Measurements from ENCODE around the gene CAPN3.
A peak's percentile ranks its signal among the peaks of the same experiment; 100 is the strongest.

Gene CAPN3

GRCh38 chr15:42394106-42394505 is 34.8 kb downstream of the CAPN3 start:
- no peak for DNase-seq (ENCODE audit: low spot score)

GRCh38 chr15:42395838-42396237 is 36.5 kb downstream of the CAPN3 start:
- DNase-seq (ENCODE audit: low spot score) = no peak

GRCh38 chr15:42401544-42402454 is 42.5 kb downstream of the CAPN3 start:
- no peak for DNase-seq (ENCODE audit: low spot score)

- DNase-seq (ENCODE audit: low spot score) = no peak
These were observed 43.3 kb downstream of the CAPN3 start for GRCh38 chr15:42402455-42403205.

GRCh38 chr15:42403389-42403788 is 44.1 kb downstream of the CAPN3 start:
- no peak for DNase-seq (ENCODE audit: low spot score)

GRCh38 chr15:42404461-42405235 is 45.3 kb downstream of the CAPN3 start:
- no peak for DNase-seq (ENCODE audit: low spot score)

GRCh38 chr15:42405863-42406482 is 46.7 kb downstream of the CAPN3 start:
- DNase-seq (ENCODE audit: low spot score) = no peak

- DNase-seq (ENCODE audit: low spot score) = no peak
These were observed 48.9 kb downstream of the CAPN3 start for GRCh38 chr15:42408178-42408577.

- DNase-seq (ENCODE audit: low spot score) = no peak
These were observed 49.7 kb downstream of the CAPN3 start for GRCh38 chr15:42409011-42409410.

- no peak for DNase-seq (ENCODE audit: low spot score)
These were observed 52.6 kb downstream of the CAPN3 start for GRCh38 chr15:42411884-42412283.

GRCh38 chr15:42413920-42414319 is 54.6 kb downstream of the CAPN3 start:
- no peak for DNase-seq (ENCODE audit: low spot score)

- no peak for DNase-seq (ENCODE audit: low spot score)
These were observed 60.1 kb downstream of the CAPN3 start for GRCh38 chr15:42419369-42419768.

GRCh38 chr15:42421376-42421775 is 62.1 kb downstream of the CAPN3 start:
- no peak for DNase-seq (ENCODE audit: low spot score)

- DNase-seq (ENCODE audit: low spot score) = no peak
These were observed 68.3 kb downstream of the CAPN3 start for GRCh38 chr15:42427429-42428223.

- DNase-seq (ENCODE audit: low spot score) = no peak
These were observed 85.2 kb downstream of the CAPN3 start for GRCh38 chr15:42444415-42445063.

GRCh38 chr15:42445551-42445950 is 86.2 kb downstream of the CAPN3 start:
- no peak for DNase-seq (ENCODE audit: low spot score)

GRCh38 chr15:42447599-42447998 is 88.3 kb downstream of the CAPN3 start:
- no peak for DNase-seq (ENCODE audit: low spot score)

GRCh38 chr15:42448281-42448680 is 89.0 kb downstream of the CAPN3 start:
- peak; percentile 78 for DNase-seq (ENCODE audit: low spot score)

- DNase-seq (ENCODE audit: low spot score) = no peak
These were observed 90.6 kb downstream of the CAPN3 start for GRCh38 chr15:42449770-42450424.

- DNase-seq (ENCODE audit: low spot score) = no peak
These were observed 91.1 kb downstream of the CAPN3 start for GRCh38 chr15:42450425-42450790.
